HG02884 (cell line): ENCODE results near the gene POTEE.
"Not testable (repeated sequence)": the region's sequence is repeated elsewhere in the genome, so short reads cannot be mapped to it uniquely, and the experiment has no call there.

Source experiments
- ATAC-seq: cut with Tn5 transposase; IDR thresholded peaks from one replicate; pipeline ENCODE4 v1.9.1; 2021; ENCODE audit warnings: mild to moderate bottlenecking, moderate library complexity; ENCODE audit not compliant: unreplicated experiment

POTEE gene

GRCh38 chr2:131209030-131209772 is at the start of gene POTEE:
Gene POTEE, plus strand, starts transcription at chr2:131209536. Its CDS starts 8,867 bp downstream, at chr2:131218403.
- ATAC-seq: not testable (repeated sequence)

- not testable (repeated sequence) for ATAC-seq
Measured at GRCh38 chr2:131165562-131165961, 43.8 kb upstream of the POTEE start.

- ATAC-seq: no peak
Measured at GRCh38 chr2:131168538-131168937, 40.8 kb upstream of the POTEE start.

GRCh38 chr2:131178050-131178449 is 31.3 kb upstream of the POTEE start:
- ATAC-seq: not testable (repeated sequence)

- ATAC-seq: not testable (repeated sequence)
Measured at GRCh38 chr2:131178721-131179418, 30.5 kb upstream of the POTEE start.

- not testable (repeated sequence) for ATAC-seq
Measured at GRCh38 chr2:131181451-131181850, 27.9 kb upstream of the POTEE start.

GRCh38 chr2:131193421-131193820 is 15.9 kb upstream of the POTEE start:
- ATAC-seq: not testable (repeated sequence)

GRCh38 chr2:131196186-131196585 is 13.2 kb upstream of the POTEE start:
- not testable (repeated sequence) for ATAC-seq

GRCh38 chr2:131201098-131201497 is 8.2 kb upstream of the POTEE start:
- ATAC-seq: no peak

- ATAC-seq: not testable (repeated sequence)
Measured at GRCh38 chr2:131207839-131208238, 1.5 kb upstream of the POTEE start.

- not testable (repeated sequence) for ATAC-seq
Measured at GRCh38 chr2:131209773-131210104, 403 bp downstream of the POTEE start.

GRCh38 chr2:131210434-131211211 is 1.3 kb downstream of the POTEE start:
- not testable (repeated sequence) for ATAC-seq

GRCh38 chr2:131217238-131217986 is 8.1 kb downstream of the POTEE start:
- not testable (repeated sequence) for ATAC-seq

GRCh38 chr2:131235543-131236449 is 26.5 kb downstream of the POTEE start:
- not testable (repeated sequence) for ATAC-seq
